HepG2 (cell line): ENCODE results near the gene NAT9. TPM values are rescaled to one million over a fixed set of nuclear protein-coding genes. Genes with fewer than 3 reads are reported as not detected.

Source experiments
- ATAC-seq: fragments of 200-7000 bp; cut with Tn5 transposase; 3 replicates; pipeline ENCODE4 v1.9.1; 2020; ENCODE audit warnings: mild to moderate bottlenecking, moderate library complexity
- BruUV-seq: library from RNA; stranded (reverse); fragments of 400-500 nt; replicated peaks from 2 replicates; lab custom pipeline; 2021; lab: Mats Ljungman, UMichigan
- CTCF ChIA-PET: fragments of 300-600 bp; formaldehyde crosslinking; extraction: SDS; loops from one replicate; lab custom pipeline; 2021; ENCODE audit warnings: low total read pairs, inconsistent platforms, low intra/inter-chr PET ratio; lab: Yijun Ruan, JAX
- POLR2A ChIA-PET: fragments of 350-600 bp; sonication (Branson Sonifier 250); formaldehyde crosslinking; loops from one replicate; lab custom pipeline; 2020; ENCODE audit warnings: antibody characterized with exemption, inconsistent platforms; lab: Yijun Ruan, JAX
- DNase-seq: peaks from one replicate; pipeline ENCODE4 v3.0.0-alpha.2; 2015; ENCODE audit warnings: low spot score
- FAIRE-seq: peaks from 3 replicates; lab custom pipeline; 2011; peaks lifted over from hg19 to GRCh38; lab: Jason Lieb, UNC
- H2AFZ ChIP-seq: one replicate; pipeline ENCODE4 v1.6.1; 2011; ENCODE audit warnings: low read length, inconsistent platforms
- H3K27ac ChIP-seq: fragments of 300-600 bp; 3 replicates; pipeline ENCODE4 v1.8.0; 2011; ENCODE audit warnings: mixed run types, mild to moderate bottlenecking, mixed read lengths, low read length, inconsistent platforms; ENCODE audit not compliant: insufficient read depth; ENCODE audit errors: extremely low read length
- H3K27me3 ChIP-seq, 2 experiments: fragments of 200-600 bp in 1 of 2; 2 replicates in 1 of 2; 3 replicates in 1 of 2; pipeline versions ENCODE4 v1.6.0 to v1.8.0; 2011; ENCODE audit warnings: low read length in 2 of 2, mild to moderate bottlenecking in 2 of 2, moderate library complexity in 2 of 2, inconsistent platforms in 1 of 2; ENCODE audit not compliant: insufficient read depth in 2 of 2, control insufficient read depth in 1 of 2
- H3K36me3 ChIP-seq, 2 experiments: fragments of 200-600 bp in 1 of 2; replicated peaks in 1 of 2; 2 replicates in 1 of 2; 3 replicates in 1 of 2; pipeline versions ENCODE4 v1.5.1 to v1.8.0; 2011; ENCODE audit warnings: low read length in 2 of 2, inconsistent platforms in 1 of 2; ENCODE audit not compliant: insufficient read depth in 2 of 2, control insufficient read depth in 1 of 2
- H3K4me1 ChIP-seq: 2 replicates; pipeline ENCODE4 v1.5.1; 2012; ENCODE audit warnings: low read length, inconsistent platforms; ENCODE audit not compliant: insufficient read depth
- H3K4me2 ChIP-seq: 2 replicates; pipeline ENCODE4 v1.6.0; 2011; ENCODE audit warnings: low read depth, low read length, inconsistent platforms
- H3K4me3 ChIP-seq, 3 experiments: fragments of 200-600 bp in 1 of 3; sonication (generic), shearing (Covaris generic) in 1 of 3; replicated peaks in 1 of 3; 2 replicates each; pipeline ENCODE4 v1.5.1; 2011 to 2016; ENCODE audit warnings: low read length in 3 of 3, inconsistent platforms in 2 of 3, low read depth in 2 of 3, mild to moderate bottlenecking in 2 of 3, control low read depth in 1 of 3, mixed read lengths in 1 of 3; ENCODE audit not compliant: insufficient read depth in 1 of 3
- H3K79me2 ChIP-seq: one replicate; pipeline ENCODE4 v1.6.1; 2011; ENCODE audit warnings: low read length, inconsistent platforms; ENCODE audit not compliant: insufficient read depth
- H3K9ac ChIP-seq: 2 replicates; pipeline ENCODE4 v1.6.0; 2011; ENCODE audit warnings: mild to moderate bottlenecking, low read depth, low read length, inconsistent platforms; ENCODE audit not compliant: insufficient read depth
- H3K9me3 ChIP-seq: 2 replicates; pipeline ENCODE4 v1.5.1; 2012; ENCODE audit warnings: mild to moderate bottlenecking, low read length
- H4K20me1 ChIP-seq: 2 replicates; pipeline ENCODE4 v1.6.0; 2011; ENCODE audit warnings: inconsistent platforms, mild to moderate bottlenecking, low read length, moderate library complexity; ENCODE audit not compliant: insufficient read depth
- CBX5 ChIP-seq: sonication (generic); formaldehyde crosslinking; IDR thresholded peaks from 2 replicates; pipeline ENCODE4 v1.4.0; 2020; ENCODE audit warnings: missing genetic modification reagents, borderline replicate concordance
- CTCF ChIP-seq: sonication (generic); formaldehyde crosslinking; IDR thresholded peaks from 2 replicates; pipeline ENCODE4 v1.5.0; 2020; ENCODE audit warnings: mild to moderate bottlenecking, missing genetic modification reagents, moderate library complexity
- HDAC1 ChIP-seq: sonication (generic); formaldehyde crosslinking; IDR thresholded peaks from 2 replicates; pipeline ENCODE4 v1.5.1; 2020; ENCODE audit warnings: mild to moderate bottlenecking, missing genetic modification reagents
- ISX ChIP-seq: sonication (generic); formaldehyde crosslinking; conservative IDR thresholded peaks from 2 replicates; pipeline ENCODE4 v1.5.0; 2020; ENCODE audit warnings: missing genetic modification reagents
- KDM3A ChIP-seq: IDR thresholded peaks from 2 replicates; pipeline ENCODE4 v1.6.1; 2018; ENCODE audit warnings: low read depth, missing compliant biosample characterization
- MED1 ChIP-seq: sonication (generic); formaldehyde crosslinking; IDR thresholded peaks from 2 replicates; pipeline ENCODE4 v1.4.0; 2020; ENCODE audit warnings: missing genetic modification reagents
- MLLT10 ChIP-seq: sonication (generic); formaldehyde crosslinking; IDR thresholded peaks from 2 replicates; pipeline ENCODE4 v1.4.0; 2020; ENCODE audit warnings: missing genetic modification reagents
- RELA ChIP-seq: sonication (generic); formaldehyde crosslinking; IDR thresholded peaks from 2 replicates; pipeline ENCODE4 v1.4.0; 2020; ENCODE audit warnings: missing genetic modification reagents
- SIX1 ChIP-seq: sonication (generic); formaldehyde crosslinking; IDR thresholded peaks from 2 replicates; pipeline ENCODE4 v1.4.0; 2020; ENCODE audit warnings: missing genetic modification reagents, borderline replicate concordance
- THAP9 ChIP-seq: sonication (generic); formaldehyde crosslinking; IDR thresholded peaks from 2 replicates; pipeline ENCODE4; 2020; ENCODE audit warnings: missing genetic modification reagents, mild to moderate bottlenecking, borderline replicate concordance
- ZNF432 ChIP-seq: sonication (generic); formaldehyde crosslinking; IDR thresholded peaks from 2 replicates; pipeline ENCODE4 v1.5.0; 2020; ENCODE audit warnings: missing genetic modification reagents, mild to moderate bottlenecking, borderline replicate concordance
- WGBS: methylation state at CpG from one replicate; pipeline ENCODE4 v1.1.6; 2017; ENCODE audit warnings: low lambda C conversion rate; 5-methylcytosine and 5-hydroxymethylcytosine counted together
- in situ Hi-C: cut with HindIII; loops from 2 replicates; pipeline ENCODE4 v1.10.0; 2017; ENCODE audit warnings: low pct_unique_long_range_greater_than_20kb; ENCODE audit not compliant: extremely low pct_ligation_motif_present
- intact Hi-C: fragments of 100-400 bp; cut with micrococcal nuclease; formaldehyde crosslinking; loops from one replicate; pipeline ENCODE4 v1.10.0; 2022; ENCODE audit not compliant: unreplicated experiment
- polyA plus RNA-seq, 8 experiments: library from polyadenylated mRNA; depleted of rRNA in 3 of 8; stranded (reverse) in 7 of 8; unstranded in 1 of 8; fragments of >200 nt; fragmentation: Illumina TruSeq in 4 of 8; extraction: Trizol in 4 of 8; gene quantifications; 2 replicates each; pipeline versions ENCODE4 v1.2.1 to v1.2.3, GENCODE V29; 2011 to 2016; ENCODE audit warnings: low read depth in 4 of 8, missing spikeins in 1 of 8, mixed read lengths in 1 of 8; ENCODE audit not compliant: insufficient read depth in 1 of 8
- total RNA-seq, 5 experiments: library from RNA; depleted of rRNA; stranded (reverse); fragments of >200 nt; fragmentation: Illumina TruSeq; extraction: Trizol; gene quantifications; 2 replicates each; pipeline ENCODE4 v1.2.3, GENCODE V29; 2016; ENCODE audit warnings: low read depth in 1 of 5
- TF ChIP-seq, protein P1 (sequence below): sonication (generic); formaldehyde crosslinking; conservative IDR thresholded peaks from 2 replicates; pipeline ENCODE4 v1.8.0; 2022; ENCODE audit warnings: mild to moderate bottlenecking, moderate library complexity, missing genetic modification reagents
- TF ChIP-seq, protein P2 (sequence below): sonication (generic); formaldehyde crosslinking; IDR thresholded peaks from 2 replicates; pipeline ENCODE4 v1.5.0; 2020; ENCODE audit warnings: missing genetic modification reagents

NAT9 gene
- total and polyA plus RNA-seq, 2 of the 13 experiments (the other 11 are each of a cell fraction or from before 2014, with no cell fraction given) = 39.7 to 44.2 TPM

DNA sequence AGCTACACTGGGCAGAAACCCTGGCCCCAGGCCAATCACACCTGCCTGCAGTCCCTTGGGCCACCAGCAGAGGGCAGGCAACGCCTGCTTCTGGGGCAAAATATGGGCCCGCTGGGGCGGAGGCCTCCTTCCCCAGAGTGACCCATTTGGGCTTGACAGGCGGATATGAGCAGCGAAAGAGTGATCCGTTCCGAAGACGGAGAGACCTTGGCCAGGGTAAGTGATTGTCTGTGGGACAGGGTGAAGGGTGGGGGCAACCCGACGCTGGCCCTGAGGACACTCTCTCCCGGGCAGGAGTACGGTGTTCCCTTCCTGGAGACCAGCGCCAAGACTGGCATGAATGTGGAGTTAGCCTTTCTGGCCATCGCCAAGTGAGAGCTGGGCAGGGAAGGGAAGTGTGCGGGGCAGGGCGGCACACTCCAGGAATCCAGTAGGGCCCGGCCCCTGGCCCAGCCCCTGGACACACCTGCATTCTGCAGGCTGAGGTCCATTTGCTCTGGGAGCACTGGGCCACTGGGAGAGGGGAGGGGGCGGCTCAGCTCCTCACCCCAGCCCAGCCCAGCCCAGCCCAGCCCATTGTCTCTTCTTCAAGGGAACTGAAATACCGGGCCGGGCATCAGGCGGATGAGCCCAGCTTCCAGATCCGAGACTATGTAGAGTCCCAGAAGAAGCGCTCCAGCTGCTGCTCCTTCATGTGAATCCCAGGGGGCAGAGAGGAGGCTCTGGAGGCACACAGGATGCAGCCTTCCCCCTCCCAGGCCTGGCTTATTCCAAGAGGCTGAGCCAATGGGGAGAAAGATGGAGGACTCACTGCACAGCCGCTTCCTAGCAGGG, 31.2 kb downstream of the NAT9 start:
- DNase-seq = peak; percentile 67
- Histone ChIP-seq H2AFZ (peak overlapping the region; percentile 66), H3K9me3 (no peaks in the 10 kb centered on the region), H3K27ac (no peak overlapping the region), H4K20me1 (no peaks in the 10 kb centered on the region), H3K4me2 (peak overlapping the region; percentile 99), H3K9ac (no peak overlapping the region), H3K36me3 (no peaks in the 10 kb centered on the region), H3K4me3 (peak overlapping the region; percentile 35 to 99 (median 38); a peak in 5 of 6 replicates), H3K79me2 (peaks cover 16% of the 10 kb centered on the region), H3K27me3 (peaks cover 5 to 25% of the 10 kb centered on the region in 2 experiments; a peak in 2 of 5 replicates), H3K4me1 (peaks cover 65% of the 10 kb centered on the region)
- BruUV-seq = no TSS peak
- POLR2A ChIA-PET = interaction anchor here (0.6 to 21.5 kb wide), 10 partner anchors 8 to 217 kb away, joined by 3 to 1459 read pairs (median 4); partner anchors contain the start of genes FDXR, NAT9 and RAB37
- peak; percentile 54 for ATAC-seq
- in situ Hi-C loops = loop anchor here (5.0 kb wide), 1 partner anchor 37 kb away; no protein-coding TSS in a partner anchor
- intact Hi-C loops = loop anchor here (1.0 to 2.0 kb wide), 3 partner anchors 25 to 120 kb away; no protein-coding TSS in a partner anchor
- 18% methylated on average over 14 of the region's 24 CpGs for WGBS
- CTCF ChIA-PET = interaction anchor here (0.7 to 9.0 kb wide), 12 partner anchors 8 to 120 kb away, joined by 3 to 219 read pairs (median 5); partner anchors contain the start of genes NAT9 and RAB37
- peak; percentile 82 for FAIRE-seq
- peak; percentile 90; the same call in 1 of the 2 replicates for TF ChIP-seq CBX5 (CRISPR knock-in tag)
- no peak for TF ChIP-seq ZNF432 (CRISPR knock-in tag)
- TF ChIP-seq, protein P1, sequence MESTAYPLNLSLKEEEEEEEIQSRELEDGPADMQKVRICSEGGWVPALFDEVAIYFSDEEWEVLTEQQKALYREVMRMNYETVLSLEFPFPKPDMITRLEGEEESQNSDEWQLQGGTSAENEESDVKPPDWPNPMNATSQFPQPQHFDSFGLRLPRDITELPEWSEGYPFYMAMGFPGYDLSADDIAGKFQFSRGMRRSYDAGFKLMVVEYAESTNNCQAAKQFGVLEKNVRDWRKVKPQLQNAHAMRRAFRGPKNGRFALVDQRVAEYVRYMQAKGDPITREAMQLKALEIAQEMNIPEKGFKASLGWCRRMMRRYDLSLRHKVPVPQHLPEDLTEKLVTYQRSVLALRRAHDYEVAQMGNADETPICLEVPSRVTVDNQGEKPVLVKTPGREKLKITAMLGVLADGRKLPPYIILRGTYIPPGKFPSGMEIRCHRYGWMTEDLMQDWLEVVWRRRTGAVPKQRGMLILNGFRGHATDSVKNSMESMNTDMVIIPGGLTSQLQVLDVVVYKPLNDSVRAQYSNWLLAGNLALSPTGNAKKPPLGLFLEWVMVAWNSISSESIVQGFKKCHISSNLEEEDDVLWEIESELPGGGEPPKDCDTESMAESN (CRISPR knock-in tag) = peak; percentile 75; the same call in 1 of the 2 replicates
- TF ChIP-seq HDAC1 (CRISPR knock-in tag) = no peak
- TF ChIP-seq CTCF (CRISPR knock-in tag) = peak; percentile 100
- TF ChIP-seq THAP9 (CRISPR knock-in tag) = peak; percentile 78
- 0 out of 2 replicates have a peak, but pooled peaks have one; percentile 27 for TF ChIP-seq RELA (CRISPR knock-in tag)
- TF ChIP-seq, protein P2, sequence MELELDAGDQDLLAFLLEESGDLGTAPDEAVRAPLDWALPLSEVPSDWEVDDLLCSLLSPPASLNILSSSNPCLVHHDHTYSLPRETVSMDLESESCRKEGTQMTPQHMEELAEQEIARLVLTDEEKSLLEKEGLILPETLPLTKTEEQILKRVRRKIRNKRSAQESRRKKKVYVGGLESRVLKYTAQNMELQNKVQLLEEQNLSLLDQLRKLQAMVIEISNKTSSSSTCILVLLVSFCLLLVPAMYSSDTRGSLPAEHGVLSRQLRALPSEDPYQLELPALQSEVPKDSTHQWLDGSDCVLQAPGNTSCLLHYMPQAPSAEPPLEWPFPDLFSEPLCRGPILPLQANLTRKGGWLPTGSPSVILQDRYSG = peak; percentile 74; the same call in 1 of the 2 replicates
- TF ChIP-seq ISX (CRISPR knock-in tag) = no peak
- TF ChIP-seq SIX1 = no peak
- TF ChIP-seq MLLT10 (CRISPR knock-in tag) = no peak
- peak; percentile 87 for TF ChIP-seq KDM3A (CRISPR knock-in tag)
- peak; percentile 74 for TF ChIP-seq MED1 (CRISPR knock-in tag)
